GM12878 (cell line): ENCODE data around the gene PATJ. TPM values are rescaled to one million over a fixed set of nuclear protein-coding genes. Genes with fewer than 3 reads are reported as not detected.

Experiments
- ATAC-seq: fragments of 200-7000 bp; cut with Tn5 transposase; 3 replicates; pipeline ENCODE4 v1.9.1; 2020; ENCODE audit warnings: mild to moderate bottlenecking, moderate library complexity
- BruUV-seq: library from RNA; stranded (reverse); fragments of 400-500 nt; replicated peaks from 2 replicates; lab custom pipeline; 2021; lab: Mats Ljungman, UMichigan
- CTCF ChIA-PET: fragments of 300-600 bp; sonication (Branson Sonifier 250); formaldehyde crosslinking; extraction: SDS; loops from one replicate; lab custom pipeline; 2021; ENCODE audit warnings: inconsistent platforms; lab: Yijun Ruan, JAX
- POLR2A ChIA-PET: fragments of 350-600 bp; formaldehyde crosslinking; extraction: SDS; loops from one replicate; lab custom pipeline; 2021; ENCODE audit warnings: inconsistent platforms; lab: Charles Lee
- RAD21 ChIA-PET: fragments of 300-600 bp; sonication (Branson Sonifier 250); formaldehyde crosslinking; loops from one replicate; lab custom pipeline; 2023; ENCODE audit warnings: antibody characterized with exemption; ENCODE audit not compliant: unreplicated experiment; lab: Charles Lee
- SMC1A ChIA-PET: fragments of 300-600 bp; sonication (Branson Sonifier 250); formaldehyde crosslinking; loops from one replicate; lab custom pipeline; 2023; ENCODE audit not compliant: unreplicated experiment, uncharacterized antibody; lab: Charles Lee
- DNase-seq: peaks from one replicate; pipeline ENCODE4 v3.0.0-alpha.2; 2011; ENCODE audit warnings: low read depth, low spot score
- FAIRE-seq: peaks from 3 replicates; lab custom pipeline; 2011; peaks lifted over from hg19 to GRCh38; lab: Jason Lieb, UNC
- H2AFZ ChIP-seq: 2 replicates; pipeline ENCODE4 v1.6.0; 2011; ENCODE audit warnings: low read depth, low read length, control low read depth; ENCODE audit not compliant: control insufficient read depth
- H3K27ac ChIP-seq: 2 replicates; pipeline ENCODE4 v1.5.1; 2011; ENCODE audit warnings: control low read depth; ENCODE audit not compliant: control insufficient read depth, insufficient read depth
- H3K27me3 ChIP-seq, 2 experiments: replicated peaks in 1 of 2; 2 replicates each; pipeline versions ENCODE4 v1.6.0 to v1.6.1; 2011; ENCODE audit warnings: low read length in 1 of 2; ENCODE audit not compliant: control insufficient read depth in 2 of 2, insufficient read depth in 2 of 2
- H3K36me3 ChIP-seq, 2 experiments: 2 replicates each; pipeline ENCODE4 v1.5.1; 2011; ENCODE audit warnings: low read length in 1 of 2; ENCODE audit not compliant: control insufficient read depth in 2 of 2, insufficient read depth in 2 of 2
- H3K4me1 ChIP-seq: 2 replicates; pipeline ENCODE4 v1.6.1; 2011; ENCODE audit warnings: mild to moderate bottlenecking, low read length, moderate library complexity, mixed read lengths; ENCODE audit not compliant: control insufficient read depth, insufficient read depth
- H3K4me2 ChIP-seq: 2 replicates; pipeline ENCODE4 v1.6.0; 2011; ENCODE audit warnings: control low read depth; ENCODE audit not compliant: control insufficient read depth, insufficient read depth
- H3K4me3 ChIP-seq: fragments of 200-600 bp; sonication (generic); 2 replicates; pipeline ENCODE4 v1.5.1; 2016
- H3K79me2 ChIP-seq: 2 replicates; pipeline ENCODE4 v1.6.0; 2011; ENCODE audit warnings: low read length; ENCODE audit not compliant: control insufficient read depth, insufficient read depth
- H3K9ac ChIP-seq: 2 replicates; pipeline ENCODE4 v1.8.0; 2011; ENCODE audit warnings: low read length, control low read depth, mixed read lengths; ENCODE audit not compliant: control insufficient read depth, insufficient read depth
- H3K9me3 ChIP-seq: replicated peaks from 3 replicates; pipeline ENCODE4 v1.5.1; 2011; ENCODE audit warnings: mild to moderate bottlenecking, low read length; ENCODE audit not compliant: control insufficient read depth, insufficient read depth
- H4K20me1 ChIP-seq: 2 replicates; pipeline ENCODE4 v1.6.0; 2011; ENCODE audit not compliant: control insufficient read depth, insufficient read depth
- BMI1 ChIP-seq: fragments of 450-650 bp; IDR thresholded peaks from 2 replicates; pipeline ENCODE4 v1.6.1; 2016; ENCODE audit warnings: mild to moderate bottlenecking, moderate library complexity, borderline replicate concordance
- CEBPB ChIP-seq, 2 experiments: fragments of 150-350 bp in 1 of 2; IDR thresholded peaks; 2 replicates each; pipeline ENCODE4 v1.6.1; 2012 to 2014; ENCODE audit warnings: low read depth in 2 of 2, low read length in 2 of 2, borderline replicate concordance in 1 of 2, inconsistent platforms in 1 of 2
- EGR1 ChIP-seq, 2 experiments: IDR thresholded peaks; 1 replicate in 1 of 2; 2 replicates in 1 of 2; pipeline ENCODE4 v1.6.1; 2011 to 2012; ENCODE audit warnings: low read depth in 2 of 2, low read length in 2 of 2, borderline replicate concordance in 1 of 2, mild to moderate bottlenecking in 1 of 2, moderate library complexity in 1 of 2
- HDAC2 ChIP-seq: fragments of 200-600 bp; sonication (generic); IDR thresholded peaks from 2 replicates; pipeline ENCODE4 v1.6.1; 2017
- HDAC6 ChIP-seq: fragments of 200-600 bp; sonication (generic); IDR thresholded peaks from one replicate; pipeline ENCODE4 v1.8.0; 2017; ENCODE audit warnings: antibody characterized with exemption; ENCODE audit not compliant: unreplicated experiment
- KAT2A ChIP-seq: conservative IDR thresholded peaks from 2 replicates; pipeline ENCODE4 v1.6.1; 2011; ENCODE audit warnings: low read depth, low read length; ENCODE audit not compliant: control insufficient read depth
- KDM1A ChIP-seq: fragments of 200-600 bp; sonication (generic); IDR thresholded peaks from 2 replicates; pipeline ENCODE4 v1.6.1; 2016; ENCODE audit warnings: borderline replicate concordance
- NFIC ChIP-seq: IDR thresholded peaks from 2 replicates; pipeline ENCODE4 v1.6.1; 2012; ENCODE audit warnings: low read depth, mild to moderate bottlenecking, inconsistent platforms, low read length, moderate library complexity
- NKRF ChIP-seq: fragments of 450-650 bp; conservative IDR thresholded peaks from 2 replicates; pipeline ENCODE4 v1.6.1; 2017; ENCODE audit warnings: mild to moderate bottlenecking, moderate library complexity
- NR2F1 ChIP-seq: fragments of 450-650 bp; conservative IDR thresholded peaks from 2 replicates; pipeline ENCODE4 v1.6.1; 2017; ENCODE audit warnings: mild to moderate bottlenecking
- POU2F2 ChIP-seq: IDR thresholded peaks from 3 replicates; pipeline ENCODE4 v1.6.1; 2011; ENCODE audit warnings: low read depth, mild to moderate bottlenecking, low read length, borderline replicate concordance
- SREBF1 ChIP-seq: IDR thresholded peaks from 2 replicates; pipeline ENCODE4 v1.6.1; 2012; ENCODE audit warnings: mild to moderate bottlenecking, low read length
- WGBS: methylation state at CpG from one replicate; pipeline ENCODE4 v1.1.6; 2016; ENCODE audit warnings: low lambda C conversion rate; ENCODE audit not compliant: insufficient replicate concordance, insufficient coverage; ENCODE audit errors: missing lambda C conversion rate; 5-methylcytosine and 5-hydroxymethylcytosine counted together
- in situ Hi-C: fragments of 300-500 bp; cut with MboI; formaldehyde crosslinking; loops from 9 replicates; pipeline ENCODE4 v1.14.3; 2018; ENCODE audit warnings: mixed read lengths
- intact Hi-C: fragments of 100-400 bp; cut with micrococcal nuclease; formaldehyde crosslinking; loops from one replicate; pipeline ENCODE4 v1.14.2; 2022; ENCODE audit not compliant: unreplicated experiment
- polyA plus RNA-seq, 11 experiments: library from polyadenylated mRNA; depleted of rRNA in 4 of 11; unstranded in 6 of 11; stranded (reverse) in 5 of 11; fragments of >200 nt; fragmentation: Nextera tagmentation in 4 of 11; fragmentation: Illumina TruSeq in 1 of 11; extraction: Ambion mirVana in 4 of 11; extraction: Trizol in 1 of 11; gene quantifications; 1 replicate in 1 of 11; 2 replicates in 10 of 11; pipeline versions ENCODE4 v1.2.1 to v1.2.3, GENCODE V29; 2011 to 2016; ENCODE audit warnings: inconsistent platforms in 2 of 11, missing spikeins in 2 of 11, low read depth in 1 of 11
- total RNA-seq, 4 experiments: library from RNA; depleted of rRNA in 3 of 4; stranded (reverse); fragments of >200 nt in 3 of 4; fragmentation: Illumina TruSeq in 1 of 4; extraction: Trizol in 1 of 4; gene quantifications; 2 replicates each; pipeline versions ENCODE4 v1.2.1 to v1.2.3, GENCODE V29; 2013 to 2021
- TF ChIP-seq, protein P1 (sequence below): fragments of 450-650 bp; IDR thresholded peaks from 2 replicates; pipeline ENCODE4 v1.6.1; 2017; ENCODE audit warnings: mild to moderate bottlenecking, moderate library complexity
- TF ChIP-seq, protein P2 (sequence below): fragments of 450-650 bp; IDR thresholded peaks from 2 replicates; pipeline ENCODE4 v1.6.1; 2017; ENCODE audit warnings: mild to moderate bottlenecking, moderate library complexity

Gene PATJ
- total and polyA plus RNA-seq, 10 of the 15 experiments (the other 5 are each of a cell fraction or from before 2014, with no cell fraction given) = 2.8 to 13.9 (median 6.9) TPM

DNA sequence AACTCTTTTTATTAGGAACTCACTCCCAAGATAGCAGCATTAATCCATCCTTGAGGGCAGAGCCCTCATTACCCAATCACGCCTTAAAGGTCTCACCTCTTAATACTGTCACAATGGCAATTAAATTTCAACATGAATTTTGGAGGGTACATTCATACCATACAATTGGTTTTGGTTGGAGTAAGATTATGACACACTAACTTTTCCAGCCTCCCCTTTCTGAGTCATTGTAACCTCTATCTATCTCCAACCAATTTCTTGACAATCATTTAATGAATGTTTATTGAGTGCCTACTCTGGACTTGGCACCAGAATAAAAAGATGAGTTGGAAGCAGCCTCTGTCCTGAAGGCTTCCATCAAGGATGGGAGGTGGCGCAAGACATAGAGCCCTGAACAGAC is 358.2 kb downstream of the PATJ start:
- H3K4me2 ChIP-seq = no peak overlapping the region
- no peaks in the 10 kb centered on the region for H3K79me2 ChIP-seq
- RAD21 ChIA-PET = no interaction called here
- no peaks in the 10 kb centered on the region for H3K36me3 ChIP-seq
- CTCF ChIA-PET = no interaction called here
- no peaks in the 10 kb centered on the region for H3K27me3 ChIP-seq
- no peak overlapping the region for H3K9ac ChIP-seq
- H3K4me1 ChIP-seq = no peaks in the 10 kb centered on the region
- SMC1A ChIA-PET = no interaction called here
- in situ Hi-C loops (no loop called here), intact Hi-C loops (no loop called here)
- no peaks in the 10 kb centered on the region for H3K9me3 ChIP-seq
- H2AFZ ChIP-seq = no peak overlapping the region
- H3K27ac ChIP-seq = no peak overlapping the region
- no peak for FAIRE-seq
- no peak for DNase-seq
- POLR2A ChIA-PET = no interaction called here
- H4K20me1 ChIP-seq = no peaks in the 10 kb centered on the region
- no TSS peak for BruUV-seq
- WGBS = 82% methylated on average over 2 of the region's 2 CpGs
- no peak for ATAC-seq
- H3K4me3 ChIP-seq = no peak overlapping the region
- no peak for TF ChIP-seq POU2F2
- no peak for TF ChIP-seq SREBF1
- TF ChIP-seq NKRF = no peak
- TF ChIP-seq BMI1 = no peak
- no peak for TF ChIP-seq CEBPB (IDR thresholded peaks at IDR 0.05; ENCODE audit: borderline replicate concordance in 1 of 2, low read depth in 2 of 2, low read length in 2 of 2)
- no peak for TF ChIP-seq NFIC
- no peak for TF ChIP-seq HDAC2
- TF ChIP-seq EGR1 (IDR thresholded peaks at IDR 0.05; ENCODE audit: borderline replicate concordance in 1 of 2, low read depth in 2 of 2, low read length in 2 of 2) = no peak
- no peak for TF ChIP-seq KAT2A
- TF ChIP-seq KDM1A = no peak
- TF ChIP-seq HDAC6 = no peak
- TF ChIP-seq, protein P1, sequence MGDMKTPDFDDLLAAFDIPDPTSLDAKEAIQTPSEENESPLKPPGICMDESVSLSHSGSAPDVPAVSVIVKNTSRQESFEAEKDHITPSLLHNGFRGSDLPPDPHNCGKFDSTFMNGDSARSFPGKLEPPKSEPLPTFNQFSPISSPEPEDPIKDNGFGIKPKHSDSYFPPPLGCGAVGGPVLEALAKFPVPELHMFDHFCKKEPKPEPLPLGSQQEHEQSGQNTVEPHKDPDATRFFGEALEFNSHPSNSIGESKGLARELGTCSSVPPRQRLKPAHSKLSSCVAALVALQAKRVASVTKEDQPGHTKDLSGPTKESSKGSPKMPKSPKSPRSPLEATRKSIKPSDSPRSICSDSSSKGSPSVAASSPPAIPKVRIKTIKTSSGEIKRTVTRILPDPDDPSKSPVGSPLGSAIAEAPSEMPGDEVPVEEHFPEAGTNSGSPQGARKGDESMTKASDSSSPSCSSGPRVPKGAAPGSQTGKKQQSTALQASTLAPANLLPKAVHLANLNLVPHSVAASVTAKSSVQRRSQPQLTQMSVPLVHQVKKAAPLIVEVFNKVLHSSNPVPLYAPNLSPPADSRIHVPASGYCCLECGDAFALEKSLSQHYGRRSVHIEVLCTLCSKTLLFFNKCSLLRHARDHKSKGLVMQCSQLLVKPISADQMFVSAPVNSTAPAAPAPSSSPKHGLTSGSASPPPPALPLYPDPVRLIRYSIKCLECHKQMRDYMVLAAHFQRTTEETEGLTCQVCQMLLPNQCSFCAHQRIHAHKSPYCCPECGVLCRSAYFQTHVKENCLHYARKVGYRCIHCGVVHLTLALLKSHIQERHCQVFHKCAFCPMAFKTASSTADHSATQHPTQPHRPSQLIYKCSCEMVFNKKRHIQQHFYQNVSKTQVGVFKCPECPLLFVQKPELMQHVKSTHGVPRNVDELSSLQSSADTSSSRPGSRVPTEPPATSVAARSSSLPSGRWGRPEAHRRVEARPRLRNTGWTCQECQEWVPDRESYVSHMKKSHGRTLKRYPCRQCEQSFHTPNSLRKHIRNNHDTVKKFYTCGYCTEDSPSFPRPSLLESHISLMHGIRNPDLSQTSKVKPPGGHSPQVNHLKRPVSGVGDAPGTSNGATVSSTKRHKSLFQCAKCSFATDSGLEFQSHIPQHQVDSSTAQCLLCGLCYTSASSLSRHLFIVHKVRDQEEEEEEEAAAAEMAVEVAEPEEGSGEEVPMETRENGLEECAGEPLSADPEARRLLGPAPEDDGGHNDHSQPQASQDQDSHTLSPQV = no peak
- TF ChIP-seq, protein P2, sequence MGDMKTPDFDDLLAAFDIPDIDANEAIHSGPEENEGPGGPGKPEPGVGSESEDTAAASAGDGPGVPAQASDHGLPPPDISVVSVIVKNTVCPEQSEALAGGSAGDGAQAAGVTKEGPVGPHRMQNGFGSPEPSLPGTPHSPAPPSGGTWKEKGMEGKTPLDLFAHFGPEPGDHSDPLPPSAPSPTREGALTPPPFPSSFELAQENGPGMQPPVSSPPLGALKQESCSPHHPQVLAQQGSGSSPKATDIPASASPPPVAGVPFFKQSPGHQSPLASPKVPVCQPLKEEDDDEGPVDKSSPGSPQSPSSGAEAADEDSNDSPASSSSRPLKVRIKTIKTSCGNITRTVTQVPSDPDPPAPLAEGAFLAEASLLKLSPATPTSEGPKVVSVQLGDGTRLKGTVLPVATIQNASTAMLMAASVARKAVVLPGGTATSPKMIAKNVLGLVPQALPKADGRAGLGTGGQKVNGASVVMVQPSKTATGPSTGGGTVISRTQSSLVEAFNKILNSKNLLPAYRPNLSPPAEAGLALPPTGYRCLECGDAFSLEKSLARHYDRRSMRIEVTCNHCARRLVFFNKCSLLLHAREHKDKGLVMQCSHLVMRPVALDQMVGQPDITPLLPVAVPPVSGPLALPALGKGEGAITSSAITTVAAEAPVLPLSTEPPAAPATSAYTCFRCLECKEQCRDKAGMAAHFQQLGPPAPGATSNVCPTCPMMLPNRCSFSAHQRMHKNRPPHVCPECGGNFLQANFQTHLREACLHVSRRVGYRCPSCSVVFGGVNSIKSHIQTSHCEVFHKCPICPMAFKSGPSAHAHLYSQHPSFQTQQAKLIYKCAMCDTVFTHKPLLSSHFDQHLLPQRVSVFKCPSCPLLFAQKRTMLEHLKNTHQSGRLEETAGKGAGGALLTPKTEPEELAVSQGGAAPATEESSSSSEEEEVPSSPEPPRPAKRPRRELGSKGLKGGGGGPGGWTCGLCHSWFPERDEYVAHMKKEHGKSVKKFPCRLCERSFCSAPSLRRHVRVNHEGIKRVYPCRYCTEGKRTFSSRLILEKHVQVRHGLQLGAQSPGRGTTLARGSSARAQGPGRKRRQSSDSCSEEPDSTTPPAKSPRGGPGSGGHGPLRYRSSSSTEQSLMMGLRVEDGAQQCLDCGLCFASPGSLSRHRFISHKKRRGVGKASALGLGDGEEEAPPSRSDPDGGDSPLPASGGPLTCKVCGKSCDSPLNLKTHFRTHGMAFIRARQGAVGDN = no peak
- TF ChIP-seq NR2F1 = no peak
